ENCODE data around the gene RARRES1. TPM values are rescaled to one million over a fixed set of nuclear protein-coding genes. Genes with fewer than 3 reads are reported as not detected.

The RARRES1 gene
- total RNA-seq, 6 donors from 2014 or later: 7.0 to 44.6 (median 27.7) TPM

GRCh38 chr3:158735296-158736033, 3.2 kb upstream of the RARRES1 start:
- TF ChIP-seq EP300 (IDR thresholded peaks at IDR 0.05): no peak
- no peak for TF ChIP-seq POLR2A (IDR thresholded peaks at IDR 0.05)
- no peak for TF ChIP-seq POLR2AphosphoS5 (IDR thresholded peaks at IDR 0.05)
- no peak for TF ChIP-seq CTCF (IDR thresholded peaks at IDR 0.05)
- H3K27ac ChIP-seq: no peak overlapping the region
- H3K4me1 ChIP-seq: peaks cover 15 to 29% (median 16%) of the 10 kb centered on the region in 4 donors
- 82 to 92% methylated on average over 7 of the region's 7 CpGs for WGBS, 2 donors
- peaks cover 0 to 3% (median 0%) of the 10 kb centered on the region in 4 donors for H3K36me3 ChIP-seq
- ATAC-seq (ENCODE audit: low FRiP score in 2 of 2) (no peak), DNase-seq (no peak)
- no peaks in the 10 kb centered on the region for H3K27me3 ChIP-seq
- peaks cover 0 to 5% (median 2%) of the 10 kb centered on the region in 4 donors for H3K9me3 ChIP-seq
- H3K4me3 ChIP-seq: no peak overlapping the region

- WGBS, 2 donors: 81 to 96% methylated on average over 2 to 3 of the region's 3 CpGs
These were observed 1.4 kb upstream of the RARRES1 start for GRCh38 chr3:158733656-158734055.

GRCh38 chr3:158732856-158733200, 571 bp upstream of the RARRES1 start:
- Histone ChIP-seq H3K36me3 (no peaks in the 10 kb centered on the region), H3K4me1 (peaks cover 20 to 33% (median 21%) of the 10 kb centered on the region in 4 donors), H3K27me3 (no peaks in the 10 kb centered on the region), H3K27ac (peak overlapping the region; percentile 61 to 82 (median 80)), H3K4me3 (peak overlapping the region in 3 of 4 donors; percentile 57 to 69 (median 63)), H3K9me3 (peaks cover 0 to 5% (median 2%) of the 10 kb centered on the region in 4 donors)
- 70 to 74% methylated on average over 15 of the region's 15 CpGs for WGBS, 2 donors
- DNase-seq: peak in 1 of 2 donors; percentile 80
- ATAC-seq (ENCODE audit: low FRiP score in 2 of 2): peak in 1 of 2 donors; percentile 8
- TF ChIP-seq EP300 (IDR thresholded peaks at IDR 0.05): no peak
- TF ChIP-seq POLR2A (IDR thresholded peaks at IDR 0.05): no peak
- TF ChIP-seq CTCF (IDR thresholded peaks at IDR 0.05): no peak
- no peak for TF ChIP-seq POLR2AphosphoS5 (IDR thresholded peaks at IDR 0.05)

More at GRCh38 chr3:158733656-158734055, 1.4 kb upstream of the RARRES1 start:
- Histone ChIP-seq H3K36me3 (peaks cover 0 to 3% (median 0%) of the 10 kb centered on the region in 4 donors), H3K27me3 (no peaks in the 10 kb centered on the region), H3K4me1 (peaks cover 15 to 29% (median 16%) of the 10 kb centered on the region in 4 donors), H3K27ac (peak overlapping the region in 1 of 4 donors; percentile 48), H3K4me3 (no peak overlapping the region), H3K9me3 (peaks cover 0 to 5% (median 2%) of the 10 kb centered on the region in 4 donors)
- no peak for TF ChIP-seq POLR2AphosphoS5 (IDR thresholded peaks at IDR 0.05)
- TF ChIP-seq CTCF (IDR thresholded peaks at IDR 0.05): no peak
- TF ChIP-seq EP300 (IDR thresholded peaks at IDR 0.05): no peak
- TF ChIP-seq POLR2A (IDR thresholded peaks at IDR 0.05): no peak
- DNase-seq: no peak
- ATAC-seq (ENCODE audit: low FRiP score in 2 of 2): no peak

GRCh38 chr3:158731486-158731885, 771 bp downstream of the RARRES1 start:
- Histone ChIP-seq H3K27me3 (no peaks in the 10 kb centered on the region), H3K9me3 (peaks cover 0 to 5% (median 2%) of the 10 kb centered on the region in 4 donors), H3K27ac (peak overlapping the region; percentile 61 to 82 (median 80)), H3K4me1 (peaks cover 25 to 47% (median 31%) of the 10 kb centered on the region in 4 donors), H3K36me3 (no peaks in the 10 kb centered on the region), H3K4me3 (peak overlapping the region; percentile 53 to 69 (median 60))
- WGBS, 2 donors: 72% methylated on average over 13 to 14 of the region's 14 CpGs
- no peak for ATAC-seq (ENCODE audit: low FRiP score in 2 of 2)
- DNase-seq: no peak
- TF ChIP-seq POLR2AphosphoS5 (IDR thresholded peaks at IDR 0.05): no peak
- no peak for TF ChIP-seq CTCF (IDR thresholded peaks at IDR 0.05)
- no peak for TF ChIP-seq EP300 (IDR thresholded peaks at IDR 0.05)
- no peak for TF ChIP-seq POLR2A (IDR thresholded peaks at IDR 0.05)
